DND-41 (cell line): ENCODE measurements around the gene AGMO.

Experiments used
- CTCF ChIP-seq: IDR thresholded peaks from 2 replicates; pipeline ENCODE4 v1.5.1; 2012; ENCODE audit warnings: borderline replicate concordance, low read length, moderate library complexity, mild to moderate bottlenecking; ENCODE audit not compliant: poor library complexity, severe bottlenecking; ENCODE audit errors: extremely low read depth
- EZH2 ChIP-seq: IDR thresholded peaks from 3 replicates; pipeline ENCODE4 v1.6.1; 2012; ENCODE audit warnings: borderline replicate concordance, low read depth, mild to moderate bottlenecking, moderate library complexity, low read length, inconsistent platforms; ENCODE audit not compliant: severe bottlenecking

DNA sequence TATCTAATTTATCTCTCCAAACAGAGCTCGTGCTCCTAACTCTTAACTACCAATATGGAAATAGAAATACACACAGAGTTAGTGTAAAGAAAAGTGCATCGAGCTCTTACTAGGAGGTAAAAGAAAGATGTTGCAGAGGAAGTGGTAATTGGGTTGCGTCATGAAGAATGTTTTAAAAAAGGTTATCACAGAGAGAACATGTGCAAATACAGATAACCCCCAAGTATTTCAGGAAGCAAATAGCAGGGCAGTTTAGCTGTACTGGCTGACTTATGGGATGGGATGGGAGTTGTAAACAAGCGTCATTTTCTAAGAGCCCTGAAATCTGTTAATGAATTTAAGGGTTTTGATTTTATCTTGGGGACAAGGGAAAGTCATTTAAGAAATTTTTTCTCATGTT is 153.9 kb downstream of the AGMO start:
- TF ChIP-seq EZH2: no peak
- TF ChIP-seq CTCF: no peak
